Hepatocyte (in vitro differentiated cells): ENCODE data around the gene SHH. TPM values are rescaled to one million over a fixed set of nuclear protein-coding genes. Genes with fewer than 3 reads are reported as not detected.
"Not testable (repeated sequence)": the region's sequence is repeated elsewhere in the genome, so short reads cannot be mapped to it uniquely, and the experiment has no call there.

Source experiments
- DNase-seq: peaks from one replicate; pipeline ENCODE4 v3.0.0-alpha.2; 2016; ENCODE audit warnings: low spot score
- H2AFZ ChIP-seq: fragments of 200-600 bp; sonication (generic); 2 replicates; pipeline ENCODE4 v1.6.0; 2016; ENCODE audit warnings: antibody characterized with exemption, mild to moderate bottlenecking
- H3K27ac ChIP-seq: fragments of 200-600 bp; sonication (generic); 2 replicates; pipeline ENCODE4 v1.5.1; 2016; ENCODE audit warnings: mild to moderate bottlenecking
- H3K27me3 ChIP-seq: fragments of 200-600 bp; sonication (generic); 2 replicates; pipeline ENCODE4 v1.6.1; 2016
- H3K36me3 ChIP-seq: fragments of 200-600 bp; sonication (generic); replicated peaks from 2 replicates; pipeline ENCODE4 v1.5.1; 2016; ENCODE audit warnings: low read depth; ENCODE audit not compliant: insufficient read depth
- H3K4me1 ChIP-seq: fragments of 200-600 bp; sonication (generic); 2 replicates; pipeline ENCODE4 v1.5.1; 2016; ENCODE audit warnings: mild to moderate bottlenecking, moderate library complexity; ENCODE audit not compliant: insufficient read depth
- H3K4me2 ChIP-seq: fragments of 200-600 bp; sonication (generic); 2 replicates; pipeline ENCODE4 v1.6.0; 2016
- H3K4me3 ChIP-seq: fragments of 200-600 bp; sonication (generic); 2 replicates; pipeline ENCODE4 v1.5.1; 2016; ENCODE audit warnings: mild to moderate bottlenecking
- H3K79me2 ChIP-seq: fragments of 200-600 bp; sonication (generic); 2 replicates; pipeline ENCODE4 v1.6.0; 2017; ENCODE audit warnings: mild to moderate bottlenecking
- H3K9me2 ChIP-seq: fragments of 200-600 bp; sonication (generic); replicated peaks from 2 replicates; pipeline ENCODE4 v1.6.0; 2017; ENCODE audit warnings: mild to moderate bottlenecking; ENCODE audit not compliant: insufficient read depth
- H3K9me3 ChIP-seq: fragments of 200-600 bp; sonication (generic); 2 replicates; pipeline ENCODE4 v1.5.1; 2016; ENCODE audit warnings: low read depth, mild to moderate bottlenecking
- H4K20me1 ChIP-seq: fragments of 200-600 bp; sonication (generic); 2 replicates; pipeline ENCODE4 v1.6.0; 2016; ENCODE audit warnings: mild to moderate bottlenecking; ENCODE audit not compliant: insufficient read depth, poor library complexity, severe bottlenecking
- EZH2 ChIP-seq: fragments of 200-600 bp; sonication (generic); IDR thresholded peaks from 2 replicates; pipeline ENCODE4 v1.6.1; 2016; ENCODE audit warnings: antibody characterized with exemption, mild to moderate bottlenecking, borderline replicate concordance
- EZH2phosphoT487 ChIP-seq: fragments of 200-600 bp; sonication (generic); IDR thresholded peaks from one replicate; pipeline ENCODE4 v1.6.1; 2018; ENCODE audit warnings: antibody characterized with exemption, mild to moderate bottlenecking, low read depth, moderate library complexity; ENCODE audit not compliant: unreplicated experiment, severe bottlenecking
- WGBS: methylation state at CpG from one replicate; pipeline ENCODE4 v1.1.6; 2016; ENCODE audit warnings: low lambda C conversion rate; ENCODE audit errors: missing lambda C conversion rate; 5-methylcytosine and 5-hydroxymethylcytosine counted together
- polyA plus RNA-seq: library from polyadenylated mRNA; unstranded; fragments of >200 nt; fragmentation: Nextera tagmentation; extraction: Ambion mirVana; gene quantifications from 2 replicates; pipeline ENCODE4 v1.2.1, GENCODE V29; 2016
- total RNA-seq: library from RNA; depleted of rRNA; stranded (reverse); fragments of >200 nt; gene quantifications from 2 replicates; pipeline ENCODE4 v1.2.3, GENCODE V29; 2014
- TF ChIP-seq, protein P1 (sequence below): fragments of 200-600 bp; sonication (generic); IDR thresholded peaks from 2 replicates; pipeline ENCODE4 v1.5.1; 2016; ENCODE audit warnings: antibody characterized with exemption, mild to moderate bottlenecking; ENCODE audit not compliant: poor library complexity

Gene SHH
- total and polyA plus RNA-seq, 2 experiments from 2014 or later: 12.1 to 21.2 TPM

DNA sequence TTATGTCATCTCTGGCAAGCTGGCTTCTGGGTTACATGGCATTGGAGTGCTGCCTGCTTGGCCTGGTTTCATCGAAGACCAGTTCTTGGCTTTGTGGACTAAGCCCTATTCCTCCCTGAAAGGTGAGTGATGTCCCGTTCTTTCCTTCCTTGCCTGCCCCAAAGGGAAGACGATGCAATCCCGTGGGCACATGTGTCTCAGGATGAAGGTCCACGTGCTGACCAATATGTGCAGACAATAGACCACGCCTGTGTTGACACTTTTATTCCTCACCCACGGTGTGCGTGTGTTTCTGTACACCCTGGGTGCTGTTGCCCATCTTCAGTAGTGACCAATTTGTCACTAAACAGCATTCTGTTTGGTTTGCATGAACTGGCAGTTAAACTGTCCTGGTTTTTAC is 28.6 kb upstream of the SHH start:
- H3K9me3 ChIP-seq: no peaks in the 10 kb centered on the region
- H3K27me3 ChIP-seq: no peaks in the 10 kb centered on the region
- H3K27ac ChIP-seq: no peak overlapping the region
- WGBS: 89% methylated on average over 8 of the region's 8 CpGs
- no peaks in the 10 kb centered on the region for H3K79me2 ChIP-seq
- no peak for TF ChIP-seq EZH2
- TF ChIP-seq, protein P1, sequence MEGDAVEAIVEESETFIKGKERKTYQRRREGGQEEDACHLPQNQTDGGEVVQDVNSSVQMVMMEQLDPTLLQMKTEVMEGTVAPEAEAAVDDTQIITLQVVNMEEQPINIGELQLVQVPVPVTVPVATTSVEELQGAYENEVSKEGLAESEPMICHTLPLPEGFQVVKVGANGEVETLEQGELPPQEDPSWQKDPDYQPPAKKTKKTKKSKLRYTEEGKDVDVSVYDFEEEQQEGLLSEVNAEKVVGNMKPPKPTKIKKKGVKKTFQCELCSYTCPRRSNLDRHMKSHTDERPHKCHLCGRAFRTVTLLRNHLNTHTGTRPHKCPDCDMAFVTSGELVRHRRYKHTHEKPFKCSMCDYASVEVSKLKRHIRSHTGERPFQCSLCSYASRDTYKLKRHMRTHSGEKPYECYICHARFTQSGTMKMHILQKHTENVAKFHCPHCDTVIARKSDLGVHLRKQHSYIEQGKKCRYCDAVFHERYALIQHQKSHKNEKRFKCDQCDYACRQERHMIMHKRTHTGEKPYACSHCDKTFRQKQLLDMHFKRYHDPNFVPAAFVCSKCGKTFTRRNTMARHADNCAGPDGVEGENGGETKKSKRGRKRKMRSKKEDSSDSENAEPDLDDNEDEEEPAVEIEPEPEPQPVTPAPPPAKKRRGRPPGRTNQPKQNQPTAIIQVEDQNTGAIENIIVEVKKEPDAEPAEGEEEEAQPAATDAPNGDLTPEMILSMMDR: no peak
- TF ChIP-seq EZH2phosphoT487: no peak
- no peaks in the 10 kb centered on the region for H3K9me2 ChIP-seq
- no peak overlapping the region for H2AFZ ChIP-seq
- no peaks in the 10 kb centered on the region for H4K20me1 ChIP-seq
- no peak overlapping the region for H3K4me3 ChIP-seq
- peaks cover 5% of the 10 kb centered on the region for H3K4me1 ChIP-seq
- no peaks in the 10 kb centered on the region for H3K36me3 ChIP-seq
- no peak overlapping the region for H3K4me2 ChIP-seq
- no peak for DNase-seq

DNA sequence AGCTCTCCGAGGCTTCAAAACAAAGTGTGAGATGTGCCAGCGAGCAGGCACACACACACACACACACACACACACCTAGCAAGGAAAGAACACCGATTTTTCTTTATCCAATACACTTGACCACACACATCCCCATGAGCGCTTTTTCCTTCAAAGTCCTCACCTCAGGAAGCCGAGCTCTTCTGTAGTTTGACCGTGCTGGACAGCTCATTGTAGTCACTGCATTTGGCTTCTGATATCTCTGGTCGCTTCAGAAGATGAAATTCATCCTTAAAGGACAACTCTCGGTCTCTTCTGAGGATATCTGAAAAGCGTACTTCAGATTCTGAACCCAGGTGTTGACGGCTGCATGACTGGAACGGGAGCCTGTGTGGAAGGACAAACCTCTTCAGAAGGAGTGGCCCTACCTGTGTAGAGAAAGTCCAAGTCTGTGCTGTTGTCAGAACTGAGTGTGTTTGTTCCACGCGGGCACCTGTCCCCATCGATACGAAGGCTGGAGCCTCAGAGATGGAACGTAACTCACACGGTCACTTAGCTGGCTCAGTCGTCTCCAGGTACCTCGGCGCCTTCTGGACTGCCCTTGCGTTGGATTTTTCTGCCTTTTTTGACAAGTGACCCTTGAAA is 28.1 kb upstream of the SHH start:
- Histone ChIP-seq H3K79me2 (no peaks in the 10 kb centered on the region), H3K27me3 (no peaks in the 10 kb centered on the region), H3K9me3 (no peaks in the 10 kb centered on the region), H3K9me2 (no peaks in the 10 kb centered on the region), H3K4me3 (no peak overlapping the region), H2AFZ (no peak overlapping the region), H3K36me3 (no peaks in the 10 kb centered on the region), H3K27ac (no peak overlapping the region), H3K4me2 (no peak overlapping the region), H3K4me1 (peaks cover 5% of the 10 kb centered on the region), H4K20me1 (no peaks in the 10 kb centered on the region)
- no peak for DNase-seq
- TF ChIP-seq EZH2phosphoT487 (no peak), EZH2 (no peak)
- TF ChIP-seq, protein P1: no peak
- 89% methylated on average over 21 of the region's 21 CpGs for WGBS

DNA sequence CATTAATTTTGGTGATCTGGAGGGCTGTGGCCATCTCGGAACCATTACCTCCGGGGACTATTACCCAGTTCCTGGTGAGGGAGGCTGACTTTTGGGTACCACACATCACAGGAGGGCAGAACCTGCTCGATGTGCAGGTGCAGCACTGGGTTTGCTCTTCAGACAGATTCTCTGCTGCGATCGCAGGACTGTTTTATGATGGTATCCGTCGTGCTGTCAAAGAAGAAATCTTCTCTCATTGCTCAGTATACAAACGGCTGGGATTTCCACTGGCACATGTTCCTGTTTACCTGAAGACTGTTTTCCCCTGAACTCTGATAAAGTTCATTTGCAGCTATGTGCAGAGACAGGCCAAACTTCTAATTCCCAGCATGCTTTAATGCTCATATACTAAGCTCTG is 27.2 kb upstream of the SHH start:
- Histone ChIP-seq H2AFZ (no peak overlapping the region), H3K4me2 (no peak overlapping the region), H3K9me3 (no peaks in the 10 kb centered on the region), H3K36me3 (no peaks in the 10 kb centered on the region), H3K4me1 (peaks cover 2% of the 10 kb centered on the region), H3K79me2 (no peaks in the 10 kb centered on the region), H3K9me2 (no peaks in the 10 kb centered on the region), H3K4me3 (no peak overlapping the region), H3K27ac (no peak overlapping the region), H3K27me3 (no peaks in the 10 kb centered on the region), H4K20me1 (no peaks in the 10 kb centered on the region)
- 85% methylated on average over 8 of the region's 8 CpGs for WGBS
- TF ChIP-seq EZH2phosphoT487: no peak
- TF ChIP-seq, protein P1: no peak
- TF ChIP-seq EZH2: no peak
- no peak for DNase-seq

DNA sequence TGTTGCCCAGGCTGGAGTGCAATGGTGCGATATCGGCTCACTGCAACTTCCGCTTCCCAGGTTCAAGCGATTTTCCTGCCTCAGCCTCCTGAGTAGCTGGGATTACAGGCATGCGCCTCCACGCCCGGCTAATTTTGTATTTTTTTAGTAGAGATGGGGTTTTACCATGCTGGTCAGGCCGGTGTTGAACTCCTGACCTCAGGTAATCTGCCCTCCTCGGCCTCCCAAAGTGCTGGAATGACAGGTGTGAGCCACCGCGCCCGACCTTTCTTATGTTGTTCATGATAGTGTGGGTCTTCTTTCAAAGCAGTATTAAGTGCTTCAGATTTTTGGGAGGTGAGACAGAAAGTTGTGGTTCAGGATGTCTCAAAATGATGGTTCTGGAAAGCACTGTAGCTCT is 26.0 kb upstream of the SHH start:
- H3K4me3 ChIP-seq, H3K27me3 ChIP-seq, H4K20me1 ChIP-seq, H3K9me3 ChIP-seq, H3K4me2 ChIP-seq, DNase-seq, H3K4me1 ChIP-seq, H2AFZ ChIP-seq, H3K36me3 ChIP-seq, H3K9me2 ChIP-seq, H3K27ac ChIP-seq, H3K79me2 ChIP-seq: not testable (repeated sequence)
- 96% methylated on average over 12 of the region's 12 CpGs for WGBS
